Thoracic aorta (tissue), 2 donors: ENCODE results near the gene DNPH1. TPM values are rescaled to one million over a fixed set of nuclear protein-coding genes. Genes with fewer than 3 reads are reported as not detected.
A peak's percentile ranks its signal among the peaks of the same experiment; 100 is the strongest.

ENCODE experiments used
- ATAC-seq: fragments of 150-250 bp; one replicate; pipeline ENCODE4 v1.8.0; 2017; ENCODE audit warnings: low read depth; ENCODE audit not compliant: insufficient number of reproducible peaks, low FRiP score
- DNase-seq: peaks from one replicate; pipeline ENCODE4 v3.0.0-alpha.2; 2020; ENCODE audit warnings: low spot score
- H3K27ac ChIP-seq, 2 donors: fragments of 200-600 bp; sonication (generic); 1 replicate in 1 of 2; 2 replicates in 1 of 2; pipeline ENCODE4 v1.5.1; 2016; ENCODE audit warnings: mild to moderate bottlenecking in 2 of 2, moderate library complexity in 2 of 2
- H3K27me3 ChIP-seq: fragments of 200-600 bp; sonication (generic); replicated peaks from 2 replicates; pipeline ENCODE4 v1.6.0; 2016; ENCODE audit warnings: mild to moderate bottlenecking; ENCODE audit not compliant: insufficient read depth
- H3K36me3 ChIP-seq: fragments of 200-600 bp; sonication (generic); one replicate; pipeline ENCODE4 v1.5.1; 2016
- H3K4me1 ChIP-seq, 2 donors: fragments of 200-600 bp; sonication (generic); 1 replicate in 1 of 2; 2 replicates in 1 of 2; pipeline versions ENCODE4 v1.5.1 to v1.6.0; 2016; ENCODE audit warnings: low read depth in 2 of 2, mild to moderate bottlenecking in 1 of 2; ENCODE audit not compliant: control insufficient read depth in 1 of 2
- H3K4me3 ChIP-seq: fragments of 200-600 bp; sonication (generic); 2 replicates; pipeline ENCODE4 v1.5.1; 2016; ENCODE audit warnings: mild to moderate bottlenecking
- H3K9me3 ChIP-seq: fragments of 200-600 bp; sonication (generic); 2 replicates; pipeline ENCODE4 v1.5.1; 2016
- CTCF ChIP-seq: fragments of 200-600 bp; sonication (generic); IDR thresholded peaks from one replicate; pipeline ENCODE4 v1.5.1; 2019; ENCODE audit warnings: antibody characterized with exemption
- total RNA-seq, 2 donors: library from RNA; depleted of rRNA; stranded (reverse); fragments of >200 nt; gene quantifications; one replicate each; pipeline versions ENCODE4 v1.1.0 to v1.2.3, GENCODE V29; 2016

The DNPH1 gene
- total RNA-seq, 2 donors from 2014 or later: 16.7 to 54.7 TPM

- ATAC-seq: no peak
- H3K27me3 ChIP-seq: no peaks in the 10 kb centered on the region
- peaks cover 0 to 14% of the 10 kb centered on the region in 2 donors for H3K4me1 ChIP-seq
- TF ChIP-seq CTCF: no peak
- H3K4me3 ChIP-seq: no peak overlapping the region
- no peaks in the 10 kb centered on the region for H3K36me3 ChIP-seq
- H3K9me3 ChIP-seq: no peaks in the 10 kb centered on the region
- no peak overlapping the region for H3K27ac ChIP-seq
- no peak for DNase-seq
These were observed 47.5 kb upstream of the DNPH1 start for GRCh38 chr6:43276577-43277305.

GRCh38 chr6:43275801-43276576, 46.7 kb upstream of the DNPH1 start:
- Histone ChIP-seq H3K36me3 (no peaks in the 10 kb centered on the region), H3K27ac (no peak overlapping the region), H3K9me3 (no peaks in the 10 kb centered on the region), H3K27me3 (no peaks in the 10 kb centered on the region), H3K4me1 (peaks cover 0 to 14% of the 10 kb centered on the region in 2 donors), H3K4me3 (peak overlapping the region; percentile 65)
- no peak for TF ChIP-seq CTCF
- ATAC-seq (no peak), DNase-seq (no peak)

GRCh38 chr6:43274916-43275597, 45.8 kb upstream of the DNPH1 start:
- DNase-seq (no peak), ATAC-seq (no peak)
- no peak for TF ChIP-seq CTCF
- H3K4me1 ChIP-seq: peaks cover 0 to 14% of the 10 kb centered on the region in 2 donors
- H3K36me3 ChIP-seq: no peaks in the 10 kb centered on the region
- no peak overlapping the region for H3K27ac ChIP-seq
- no peaks in the 10 kb centered on the region for H3K27me3 ChIP-seq
- H3K9me3 ChIP-seq: no peaks in the 10 kb centered on the region
- H3K4me3 ChIP-seq: peak overlapping the region; percentile 65

GRCh38 chr6:43274127-43274915, 45.0 kb upstream of the DNPH1 start:
- no peak for DNase-seq
- Histone ChIP-seq H3K9me3 (no peaks in the 10 kb centered on the region), H3K4me1 (peaks cover 6 to 19% of the 10 kb centered on the region in 2 donors), H3K27ac (no peak overlapping the region), H3K4me3 (peak overlapping the region; percentile 65), H3K36me3 (no peaks in the 10 kb centered on the region), H3K27me3 (no peaks in the 10 kb centered on the region)
- no peak for ATAC-seq
- no peak for TF ChIP-seq CTCF
